HG02678 (cell line): ENCODE results near the gene RASSF5.

Experiments used
- ATAC-seq: cut with Tn5 transposase; IDR thresholded peaks from one replicate; pipeline ENCODE4 v1.9.1; 2021; ENCODE audit warnings: mild to moderate bottlenecking, moderate library complexity; ENCODE audit not compliant: unreplicated experiment

Gene RASSF5

DNA sequence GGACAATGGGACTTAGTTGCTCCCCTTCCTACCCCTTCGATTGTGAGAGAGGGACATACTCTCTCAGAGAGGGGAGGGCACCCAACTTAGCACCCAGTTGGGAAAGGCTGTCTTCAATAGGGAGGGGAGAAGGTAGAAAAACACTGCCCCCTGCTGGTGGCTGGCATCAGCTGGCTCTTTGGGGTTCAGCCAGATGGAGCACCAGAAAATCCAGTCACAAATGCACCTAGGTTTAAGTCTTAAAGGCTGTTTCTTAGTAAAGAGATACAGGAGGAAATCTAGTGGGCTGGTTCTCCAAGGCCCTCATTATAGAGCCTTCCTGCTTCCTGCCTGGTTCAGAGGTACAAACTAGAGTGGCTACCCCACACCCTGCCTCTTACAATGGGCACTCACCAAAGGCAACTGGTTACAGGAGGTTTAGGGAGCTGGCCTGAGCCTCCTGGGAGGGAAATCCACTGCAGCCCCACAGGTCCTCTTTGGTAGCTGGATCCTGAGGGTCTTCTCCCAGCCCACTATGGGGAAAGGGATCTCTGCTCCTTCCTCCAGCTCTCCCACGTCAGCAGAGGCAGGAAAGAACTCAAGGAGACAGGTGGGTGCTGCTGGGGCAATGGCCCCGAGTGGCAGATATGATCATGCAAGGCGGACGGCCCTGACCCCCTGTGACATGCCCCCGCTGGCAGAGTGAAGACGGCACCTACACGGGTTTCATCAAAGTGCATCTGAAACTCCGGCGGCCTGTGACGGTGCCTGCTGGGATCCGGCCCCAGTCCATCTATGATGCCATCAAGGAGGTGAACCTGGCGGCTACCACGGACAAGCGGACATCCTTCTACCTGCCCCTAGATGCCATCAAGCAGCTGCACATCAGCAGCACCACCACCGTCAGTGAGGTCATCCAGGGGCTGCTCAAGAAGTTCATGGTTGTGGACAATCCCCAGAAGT, 76.6 kb downstream of the RASSF5 start:
- no peak for ATAC-seq

DNA sequence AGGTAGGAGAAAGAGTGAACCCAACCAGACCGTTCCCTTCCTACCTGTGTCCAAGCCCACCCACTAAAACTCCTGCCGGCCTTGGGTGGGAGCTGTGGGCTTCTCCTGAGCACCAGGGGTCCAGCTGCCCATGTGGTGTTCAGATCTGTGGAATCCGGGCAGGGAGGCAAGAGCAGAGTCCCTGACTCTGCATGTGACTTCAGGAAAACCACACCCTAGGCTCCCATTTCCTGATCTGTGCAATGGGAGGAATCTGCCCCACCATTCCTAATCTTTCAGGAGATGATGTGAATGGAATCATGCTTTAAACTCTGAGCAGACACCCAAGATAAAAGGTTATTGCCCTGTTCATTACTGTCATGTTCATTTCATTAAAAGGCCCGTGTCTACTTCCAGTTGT, 77.4 kb downstream of the RASSF5 start:
- ATAC-seq, result no peak

DNA sequence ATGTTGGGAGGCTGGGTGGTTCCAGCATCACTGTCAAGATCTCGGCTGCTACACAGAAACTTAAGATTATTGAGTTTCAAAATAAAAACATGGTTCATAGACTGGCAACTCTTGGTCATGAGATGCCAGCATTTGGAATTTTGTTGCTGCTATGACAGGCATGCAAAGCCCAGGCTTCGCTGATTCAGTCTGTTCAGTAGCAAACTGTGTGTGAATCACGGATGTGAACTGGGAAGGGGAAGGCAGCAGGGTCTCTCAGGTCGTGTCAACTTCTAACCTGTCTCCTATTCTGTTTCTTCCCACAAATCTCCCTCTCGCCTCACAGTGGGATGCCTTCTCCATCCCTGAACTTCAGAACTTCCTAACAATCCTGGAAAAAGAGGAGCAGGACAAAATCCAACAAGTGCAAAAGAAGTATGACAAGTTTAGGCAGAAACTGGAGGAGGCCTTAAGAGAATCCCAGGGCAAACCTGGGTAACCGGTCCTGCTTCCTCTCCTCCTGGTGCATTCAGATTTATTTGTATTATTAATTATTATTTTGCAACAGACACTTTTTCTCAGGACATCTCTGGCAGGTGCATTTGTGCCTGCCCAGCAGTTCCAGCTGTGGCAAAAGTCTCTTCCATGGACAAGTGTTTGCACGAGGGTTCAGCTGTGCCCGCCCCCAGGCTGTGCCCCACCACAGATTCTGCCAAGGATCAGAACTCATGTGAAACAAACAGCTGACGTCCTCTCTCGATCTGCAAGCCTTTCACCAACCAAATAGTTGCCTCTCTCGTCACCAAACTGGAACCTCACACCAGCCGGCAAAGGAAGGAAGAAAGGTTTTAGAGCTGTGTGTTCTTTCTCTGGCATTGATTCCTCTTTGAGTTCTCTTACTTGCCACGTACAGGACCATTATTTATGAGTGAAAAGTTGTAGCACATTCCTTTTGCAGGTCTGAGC, 79.4 kb downstream of the RASSF5 start:
- ATAC-seq, result no peak

DNA sequence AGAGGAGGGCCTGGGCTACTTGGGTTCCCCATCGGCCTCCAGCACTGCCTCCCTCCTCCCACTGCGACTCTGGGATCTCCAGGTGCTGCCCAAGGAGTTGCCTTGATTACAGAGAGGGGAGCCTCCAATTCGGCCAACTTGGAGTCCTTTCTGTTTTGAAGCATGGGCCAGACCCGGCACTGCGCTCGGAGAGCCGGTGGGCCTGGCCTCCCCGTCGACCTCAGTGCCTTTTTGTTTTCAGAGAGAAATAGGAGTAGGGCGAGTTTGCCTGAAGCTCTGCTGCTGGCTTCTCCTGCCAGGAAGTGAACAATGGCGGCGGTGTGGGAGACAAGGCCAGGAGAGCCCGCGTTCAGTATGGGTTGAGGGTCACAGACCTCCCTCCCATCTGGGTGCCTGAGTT, 80.6 kb downstream of the RASSF5 start:
- ATAC-seq, result no peak

DNA sequence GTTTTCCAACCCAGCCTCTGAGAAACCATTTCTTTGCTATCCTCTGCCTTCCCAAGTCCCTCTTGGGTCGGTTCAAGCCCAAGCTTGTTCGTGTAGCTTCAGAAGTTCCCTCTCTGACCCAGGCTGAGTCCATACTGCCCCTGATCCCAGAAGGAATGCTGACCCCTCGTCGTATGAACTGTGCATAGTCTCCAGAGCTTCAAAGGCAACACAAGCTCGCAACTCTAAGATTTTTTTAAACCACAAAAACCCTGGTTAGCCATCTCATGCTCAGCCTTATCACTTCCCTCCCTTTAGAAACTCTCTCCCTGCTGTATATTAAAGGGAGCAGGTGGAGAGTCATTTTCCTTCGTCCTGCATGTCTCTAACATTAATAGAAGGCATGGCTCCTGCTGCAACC, 81.2 kb downstream of the RASSF5 start:
- ATAC-seq, result no peak

DNA sequence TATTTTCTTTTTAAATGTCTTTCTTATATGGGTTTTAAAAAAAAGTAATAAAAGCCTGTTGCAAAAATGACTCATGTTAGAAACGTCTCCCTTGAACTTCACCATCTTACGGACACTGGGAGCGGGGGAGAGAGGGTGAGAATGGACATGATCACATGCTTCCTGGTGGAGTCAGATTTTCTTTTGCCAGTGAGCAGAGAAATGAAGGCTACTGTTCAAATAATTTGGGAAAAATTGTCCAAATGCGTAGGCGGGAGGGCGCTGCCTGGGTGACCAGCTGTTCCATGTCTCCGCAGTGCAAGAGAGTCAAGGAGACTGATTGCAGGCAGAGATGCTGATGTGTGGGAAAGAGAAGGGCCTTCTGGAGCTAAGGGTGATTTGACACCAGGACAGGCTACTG, 81.9 kb downstream of the RASSF5 start:
- no peak for ATAC-seq

DNA sequence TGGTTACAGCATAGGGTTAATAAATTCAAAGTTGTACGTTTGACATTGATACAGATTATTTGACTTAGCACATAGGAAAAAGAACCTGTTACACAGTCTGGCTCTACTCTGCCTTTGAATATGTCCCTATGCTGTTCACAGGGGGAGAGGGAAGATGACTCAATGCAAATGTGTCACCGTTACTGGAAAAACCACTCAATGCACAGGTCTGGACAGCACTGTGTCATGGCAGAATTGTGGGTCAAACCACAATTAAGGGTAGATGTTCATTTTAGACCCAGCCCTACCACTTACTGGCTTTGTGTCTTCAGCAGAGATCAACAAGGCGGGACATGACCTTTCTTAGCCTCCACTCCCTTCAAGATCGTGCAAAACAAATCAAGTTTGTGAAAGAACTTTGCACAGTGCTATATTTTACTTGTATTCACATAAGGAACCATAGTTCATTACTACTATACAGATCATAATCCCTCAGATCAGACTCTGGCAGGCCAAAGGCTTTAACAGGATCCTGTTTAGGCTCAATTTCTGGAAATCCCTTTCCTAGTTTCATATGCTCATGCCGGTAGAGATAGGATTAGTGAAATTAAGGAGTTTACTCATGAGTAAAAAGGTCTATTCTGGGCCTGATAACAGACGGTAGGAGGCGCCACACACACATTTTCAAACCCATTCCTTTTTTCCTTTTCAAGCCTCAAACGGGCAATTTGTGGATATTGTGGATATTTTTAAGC, 82.9 kb downstream of the RASSF5 start:
- peak; percentile 41 for ATAC-seq

DNA sequence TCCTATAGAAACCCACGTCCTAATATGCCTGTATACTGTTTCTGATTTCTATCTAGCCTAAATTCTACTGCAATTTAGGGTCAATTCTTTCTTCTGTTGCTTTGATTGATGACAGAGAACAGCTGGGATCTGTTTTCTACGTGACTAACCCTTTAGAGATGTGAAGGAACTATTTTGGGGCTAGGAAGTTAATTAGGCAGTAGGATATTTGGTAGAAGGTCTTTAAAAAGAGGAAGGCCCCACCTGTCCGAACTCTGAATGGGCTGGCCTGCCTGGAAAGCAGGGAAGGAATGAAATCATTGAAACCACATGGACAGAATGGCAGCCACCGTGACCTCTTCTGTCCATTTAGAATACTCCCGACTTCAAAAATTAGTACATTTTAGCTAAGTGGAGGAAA, 83.9 kb downstream of the RASSF5 start:
- ATAC-seq, result no peak

DNA sequence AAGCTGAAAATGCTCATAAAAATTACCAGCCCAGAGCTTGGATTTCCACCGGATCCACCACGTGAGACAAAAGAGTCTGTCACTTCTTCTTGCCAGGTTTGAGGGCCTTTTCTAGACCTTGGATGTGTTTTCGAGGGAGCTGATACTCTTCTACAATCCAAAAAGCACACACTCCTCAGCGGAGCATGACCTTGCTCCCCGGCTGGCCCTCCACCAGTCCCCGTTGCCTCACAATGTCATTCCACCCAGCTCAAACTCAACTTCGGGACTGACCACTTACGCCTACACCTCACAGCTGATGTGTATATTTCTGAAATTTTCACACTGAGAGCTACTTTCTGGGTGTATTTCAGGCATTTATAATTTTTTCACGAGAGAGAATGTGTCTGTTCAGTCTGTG, 84.4 kb downstream of the RASSF5 start:
- ATAC-seq, result no peak

DNA sequence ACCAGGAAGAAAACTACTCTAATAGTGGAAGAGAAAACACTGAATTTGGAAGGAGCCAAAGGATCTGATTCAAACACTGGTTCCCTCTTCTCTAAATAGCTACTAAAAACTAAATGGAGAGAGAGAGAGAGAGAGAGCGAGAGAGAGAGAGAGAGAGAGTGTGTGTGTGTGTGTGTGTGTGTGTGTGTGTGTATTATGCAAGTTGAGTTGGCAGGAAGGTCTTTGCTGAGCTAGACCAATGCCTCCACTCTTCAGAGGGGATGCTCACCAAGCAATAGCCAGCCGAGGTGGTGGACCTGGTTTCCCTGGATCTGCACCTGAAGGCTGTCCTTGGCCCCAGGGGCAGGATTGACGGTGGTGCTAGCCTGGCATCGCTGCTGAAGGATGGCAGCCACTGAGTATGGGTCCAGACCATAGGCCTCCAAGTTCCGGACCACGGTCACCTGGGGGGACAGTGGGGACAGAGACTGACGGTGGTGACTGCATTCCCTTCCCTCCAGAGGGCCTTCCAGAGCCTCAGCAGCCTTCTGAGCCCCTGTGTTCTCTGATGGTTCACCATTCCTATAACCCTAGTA, 86.1 kb downstream of the RASSF5 start:
- ATAC-seq, result no peak

DNA sequence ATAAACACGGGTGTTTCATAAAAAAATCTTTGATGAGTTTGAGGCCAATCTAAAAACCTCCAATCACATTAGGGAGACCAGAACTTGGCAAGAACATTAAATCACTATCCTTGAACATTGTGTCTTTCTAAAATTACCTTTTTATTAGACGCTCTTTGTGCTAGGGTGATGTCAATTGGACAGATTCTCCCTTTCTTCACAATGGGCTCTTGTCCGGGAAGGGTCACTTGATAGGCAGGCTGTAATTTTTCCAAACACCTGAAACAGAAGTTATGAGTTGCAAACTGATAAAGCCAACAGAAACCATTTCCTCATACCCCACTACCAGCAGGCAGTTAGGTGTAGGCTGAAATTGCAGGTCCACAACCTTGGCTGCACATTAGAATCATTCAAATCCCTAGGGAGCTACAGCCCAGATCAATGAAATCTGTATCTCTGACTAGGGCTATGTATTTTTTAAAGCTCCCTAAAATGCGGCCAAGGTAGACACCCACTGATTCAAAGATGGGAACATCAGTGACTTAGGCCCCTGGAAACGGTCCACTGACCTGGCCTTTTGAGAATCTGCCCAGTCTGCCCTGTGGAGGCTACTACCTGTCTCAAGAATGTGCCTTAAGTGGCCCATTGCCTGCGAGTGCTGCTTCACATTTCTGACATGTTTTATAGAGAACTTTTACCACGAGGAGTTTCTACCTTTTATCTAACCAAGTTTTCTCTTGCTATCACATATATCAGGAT, 88.4 kb downstream of the RASSF5 start:
- no peak for ATAC-seq

DNA sequence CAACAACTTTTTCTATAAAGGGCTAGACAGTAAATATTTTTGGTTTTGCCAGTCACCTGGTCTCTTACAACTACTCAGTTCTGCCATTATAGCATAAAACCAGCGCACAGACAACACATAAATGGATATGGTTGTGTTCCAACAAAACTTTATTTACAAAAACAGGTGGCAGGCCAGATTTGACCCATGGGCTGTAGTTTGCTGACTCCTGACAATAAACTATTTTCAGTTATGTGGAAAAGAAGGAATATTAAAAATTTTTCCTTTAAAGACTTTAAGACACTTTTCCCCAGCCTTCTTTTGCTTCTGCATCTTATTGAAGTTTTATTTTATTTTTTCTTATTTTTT, 89.0 kb downstream of the RASSF5 start:
- ATAC-seq, result no peak

DNA sequence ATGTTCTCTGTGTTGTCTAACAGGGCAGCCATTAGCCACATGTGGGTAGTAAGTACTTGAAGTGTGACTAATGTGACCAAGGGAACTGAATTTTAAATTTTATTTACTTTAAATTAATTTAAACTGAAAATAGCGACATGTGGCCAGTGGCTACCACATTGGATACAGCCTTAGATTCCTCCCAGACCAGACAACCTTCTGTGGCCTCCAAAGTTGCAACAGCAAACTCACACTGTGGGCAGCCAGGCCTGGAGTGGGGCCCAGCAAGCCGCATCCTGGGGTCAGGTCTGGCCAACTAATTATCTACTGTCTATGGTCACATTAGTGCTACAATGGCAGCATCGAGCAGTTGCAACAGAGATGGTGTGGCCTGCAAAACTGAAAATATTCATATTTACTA, 93.2 kb downstream of the RASSF5 start:
- ATAC-seq, result no peak

DNA sequence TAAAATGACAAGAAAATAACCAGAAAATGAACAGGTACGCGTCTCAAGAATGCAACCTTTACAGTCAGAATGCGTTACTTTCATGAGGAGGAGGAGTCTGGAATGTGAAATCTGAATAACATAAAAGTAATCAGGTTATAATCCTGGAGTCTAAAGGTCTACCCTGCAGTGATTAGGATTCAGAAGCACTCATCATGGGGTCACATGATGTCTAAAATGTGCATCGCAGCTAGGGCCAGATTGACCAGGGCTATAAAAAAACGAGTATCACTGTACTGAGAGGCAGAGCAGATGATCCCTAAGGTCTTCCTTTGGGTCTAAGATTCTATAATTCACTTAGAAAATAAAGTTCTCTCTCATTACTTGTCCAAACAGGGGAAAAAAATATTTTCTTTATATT, 97.5 kb downstream of the RASSF5 start:
- ATAC-seq, result no peak

DNA sequence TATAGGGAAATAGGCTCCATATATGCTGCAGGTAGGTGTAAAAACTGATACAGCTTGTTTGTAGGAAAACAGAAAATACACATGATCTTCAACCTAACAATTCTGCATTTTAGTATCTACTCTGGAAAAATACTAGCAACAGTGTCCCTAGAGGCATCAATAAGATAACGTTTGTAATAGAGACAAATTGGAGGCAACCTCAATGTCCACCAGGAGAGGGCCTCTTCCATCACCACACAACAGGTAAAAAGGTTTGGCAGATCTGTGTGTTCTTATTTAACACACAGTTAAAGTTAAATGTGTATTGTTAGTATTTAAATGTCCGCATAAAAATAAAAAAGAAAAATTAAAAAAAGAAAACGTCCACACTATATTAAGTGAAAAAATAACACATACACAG, 99.5 kb downstream of the RASSF5 start:
- ATAC-seq, result no peak

DNA sequence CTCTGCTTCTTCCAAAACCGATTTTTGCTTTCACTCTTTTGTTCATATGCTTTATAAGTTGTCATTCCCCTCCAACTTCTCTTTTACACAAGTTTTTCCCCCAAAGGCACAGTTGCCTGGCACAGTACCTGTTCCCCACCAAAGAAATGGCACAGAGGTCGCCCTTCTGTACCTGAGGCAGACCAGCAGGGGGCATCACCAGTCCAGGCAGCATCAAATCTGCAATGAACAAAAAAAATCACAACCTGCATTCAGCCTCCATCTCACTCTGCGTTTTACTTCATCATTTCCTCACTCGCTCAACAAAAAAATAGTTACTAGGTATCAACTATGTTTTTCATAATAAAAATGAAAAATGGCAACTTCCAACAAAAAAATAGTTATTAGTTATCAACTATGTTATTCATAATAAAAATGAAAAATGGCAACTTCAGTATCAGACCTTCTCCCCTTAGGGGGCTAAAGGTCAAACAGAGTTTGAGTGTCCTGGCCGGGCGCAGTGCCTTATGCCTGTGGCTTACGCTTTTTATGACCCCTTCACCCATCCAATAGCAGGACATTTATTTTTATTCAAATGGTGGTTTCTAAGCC, 100.9 kb downstream of the RASSF5 start:
- no peak for ATAC-seq

DNA sequence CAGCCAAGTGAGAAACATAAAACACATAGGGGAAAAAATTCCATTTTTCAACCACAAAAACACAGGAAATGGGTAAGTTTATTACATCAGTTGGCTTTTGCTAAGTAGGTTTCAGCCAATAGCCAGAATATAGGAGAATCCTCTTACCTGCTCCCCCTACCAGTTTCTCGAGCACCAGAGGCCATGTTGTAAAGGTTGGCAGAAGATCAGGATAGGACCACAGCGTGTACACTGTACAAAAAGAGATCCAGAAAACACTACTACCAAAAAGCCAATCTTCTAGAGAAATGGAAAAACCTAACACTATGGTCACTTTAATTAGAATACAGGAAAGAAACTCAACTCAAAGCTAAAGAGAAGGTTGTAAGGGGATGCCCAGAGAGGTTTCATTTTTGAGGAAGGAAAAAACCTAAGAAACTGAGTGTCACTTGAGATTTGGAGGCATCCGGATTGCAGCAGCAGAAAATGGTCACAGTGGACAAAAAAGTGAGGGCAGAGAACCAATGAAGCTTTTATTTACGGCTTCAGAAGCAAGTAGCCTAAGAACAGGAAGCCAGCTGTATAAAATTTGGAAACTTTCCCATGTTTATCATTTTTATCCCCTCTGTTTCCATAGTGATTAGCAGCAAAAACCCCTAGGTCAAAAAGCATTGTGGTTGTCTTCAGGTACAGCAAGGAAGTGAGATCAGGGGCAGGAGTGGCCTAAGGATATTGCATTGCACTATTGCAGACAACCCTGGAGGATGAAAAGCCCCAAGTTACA, 102.1 kb downstream of the RASSF5 start:
- ATAC-seq, result no peak

DNA sequence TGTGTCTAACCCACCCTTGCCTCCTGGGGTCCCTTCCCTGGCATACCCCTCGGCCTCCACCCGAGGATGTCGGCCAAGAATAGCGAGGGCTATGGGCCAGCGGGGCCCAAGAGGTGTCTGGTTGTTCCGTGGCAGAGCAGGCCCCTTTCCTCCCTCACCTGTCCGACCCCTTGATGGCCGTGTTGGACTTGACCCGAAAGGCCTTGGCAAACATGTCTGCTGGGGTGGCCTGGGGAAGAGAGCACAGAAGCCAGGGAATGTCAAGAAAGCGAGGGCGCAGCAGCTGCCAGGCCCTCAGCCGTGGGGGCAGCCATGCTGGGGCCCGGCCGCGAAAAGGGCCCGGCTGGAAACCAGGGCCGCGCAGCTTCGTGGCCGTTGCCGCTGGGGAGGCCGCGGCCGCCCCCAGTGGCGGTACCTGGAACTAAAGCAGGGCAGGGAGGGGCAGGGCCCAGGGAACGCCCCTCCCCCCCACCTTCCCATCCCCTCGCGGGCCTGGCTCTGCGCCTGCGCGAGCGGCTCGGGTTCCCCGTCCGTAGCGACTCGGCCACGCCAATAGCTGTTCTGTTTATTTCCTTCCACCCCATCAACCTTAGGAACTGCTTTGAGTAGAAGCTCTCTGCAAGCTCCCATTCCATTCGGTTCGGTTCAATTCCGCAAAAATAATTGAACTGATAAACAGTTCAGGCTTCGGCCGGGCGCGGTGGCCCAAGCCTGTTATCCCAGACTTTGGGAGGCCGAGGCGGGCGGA, 105.0 kb downstream of the RASSF5 start, which contains the start of gene EIF2D:
EIF2D (minus strand) TSS at position 337 of the 748 bp plus-strand sequence; CDS start at position 214, 123 bp downstream.
- peak; percentile 90 for ATAC-seq
